Measurements from ENCODE around the gene RNF103. TPM values are rescaled to one million over a fixed set of nuclear protein-coding genes. Genes with fewer than 3 reads are reported as not detected.

Gene RNF103
- total RNA-seq, 1 donor: 28.2 TPM

DNA sequence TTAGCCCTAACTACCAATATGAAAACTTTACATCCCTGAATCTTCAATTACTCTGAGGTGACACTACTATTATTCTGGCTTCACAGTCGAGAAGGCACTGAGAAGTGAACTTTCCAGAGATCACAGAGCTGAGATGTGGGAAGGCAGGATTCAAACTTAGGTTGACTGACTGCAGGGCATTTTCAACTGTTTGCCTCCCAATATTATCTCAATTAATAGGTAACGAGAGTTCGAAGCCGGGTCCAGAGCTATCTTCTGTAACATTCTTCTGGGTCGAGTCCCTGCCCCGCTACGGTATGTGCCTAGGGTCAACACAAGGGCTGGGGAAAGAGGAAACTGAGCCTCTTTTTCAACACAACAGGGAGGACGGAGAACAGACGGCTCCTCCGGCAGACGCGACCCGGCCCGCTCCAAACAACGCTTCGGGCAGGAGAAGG lies 61.2 kb downstream of the RNF103 start:
- Histone ChIP-seq H3K27ac (ENCODE audit: low read depth, low read length) (peak overlapping the region; percentile 99), H3K36me3 (ENCODE audit: insufficient read depth, low read length) (no peaks in the 10 kb centered on the region), H3K27me3 (ENCODE audit: insufficient read depth, low read length) (no peaks in the 10 kb centered on the region), H3K4me2 (ENCODE audit: insufficient read depth, low read length) (peak overlapping the region; percentile 97), H2AFZ (ENCODE audit: low read length) (peak overlapping the region; percentile 99), H3K4me1 (ENCODE audit: insufficient read depth, low read length) (peaks cover 24% of the 10 kb centered on the region), H3K4me3 (ENCODE audit: insufficient read depth, low read length) (peak overlapping the region; percentile 98), H3K9me3 (ENCODE audit: low read depth, low read length) (no peaks in the 10 kb centered on the region), H4K20me1 (ENCODE audit: insufficient read depth, low read length) (peaks cover 12% of the 10 kb centered on the region), H3K79me2 (ENCODE audit: insufficient read depth, low read length) (peaks cover 51% of the 10 kb centered on the region)
- peak; percentile 80 for DNase-seq (ENCODE audit: insufficient read length, low spot score, missing footprints)
- TF ChIP-seq, protein P1, sequence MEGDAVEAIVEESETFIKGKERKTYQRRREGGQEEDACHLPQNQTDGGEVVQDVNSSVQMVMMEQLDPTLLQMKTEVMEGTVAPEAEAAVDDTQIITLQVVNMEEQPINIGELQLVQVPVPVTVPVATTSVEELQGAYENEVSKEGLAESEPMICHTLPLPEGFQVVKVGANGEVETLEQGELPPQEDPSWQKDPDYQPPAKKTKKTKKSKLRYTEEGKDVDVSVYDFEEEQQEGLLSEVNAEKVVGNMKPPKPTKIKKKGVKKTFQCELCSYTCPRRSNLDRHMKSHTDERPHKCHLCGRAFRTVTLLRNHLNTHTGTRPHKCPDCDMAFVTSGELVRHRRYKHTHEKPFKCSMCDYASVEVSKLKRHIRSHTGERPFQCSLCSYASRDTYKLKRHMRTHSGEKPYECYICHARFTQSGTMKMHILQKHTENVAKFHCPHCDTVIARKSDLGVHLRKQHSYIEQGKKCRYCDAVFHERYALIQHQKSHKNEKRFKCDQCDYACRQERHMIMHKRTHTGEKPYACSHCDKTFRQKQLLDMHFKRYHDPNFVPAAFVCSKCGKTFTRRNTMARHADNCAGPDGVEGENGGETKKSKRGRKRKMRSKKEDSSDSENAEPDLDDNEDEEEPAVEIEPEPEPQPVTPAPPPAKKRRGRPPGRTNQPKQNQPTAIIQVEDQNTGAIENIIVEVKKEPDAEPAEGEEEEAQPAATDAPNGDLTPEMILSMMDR (IDR thresholded peaks at IDR 0.05; ENCODE audit: extremely low read depth, low read depth, low read length): no peak

DNA sequence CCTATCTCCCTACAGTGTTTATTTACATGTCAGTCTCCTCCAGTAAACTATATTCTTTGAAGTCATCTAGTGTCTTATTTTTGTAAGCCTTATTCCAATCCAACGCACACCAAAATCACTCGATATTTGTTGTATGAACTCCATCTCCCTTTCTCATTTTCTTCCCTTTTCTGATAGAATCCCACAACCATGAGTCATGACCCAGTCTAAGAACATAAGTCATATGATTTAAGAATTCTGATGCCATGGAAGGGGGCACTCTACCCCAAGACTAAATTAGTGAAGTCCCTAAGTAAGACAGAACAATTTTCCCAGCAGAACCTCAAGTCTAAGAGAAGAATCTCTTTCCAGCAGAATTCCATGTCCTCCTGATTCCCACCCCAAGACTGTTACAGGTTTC lies 65.8 kb downstream of the RNF103 start:
- Histone ChIP-seq H3K4me2 (ENCODE audit: insufficient read depth, low read length) (peak overlapping the region; percentile 27), H3K27me3 (ENCODE audit: insufficient read depth, low read length) (no peaks in the 10 kb centered on the region)
- DNase-seq (ENCODE audit: insufficient read length, low spot score, missing footprints): peak; percentile 54

DNA sequence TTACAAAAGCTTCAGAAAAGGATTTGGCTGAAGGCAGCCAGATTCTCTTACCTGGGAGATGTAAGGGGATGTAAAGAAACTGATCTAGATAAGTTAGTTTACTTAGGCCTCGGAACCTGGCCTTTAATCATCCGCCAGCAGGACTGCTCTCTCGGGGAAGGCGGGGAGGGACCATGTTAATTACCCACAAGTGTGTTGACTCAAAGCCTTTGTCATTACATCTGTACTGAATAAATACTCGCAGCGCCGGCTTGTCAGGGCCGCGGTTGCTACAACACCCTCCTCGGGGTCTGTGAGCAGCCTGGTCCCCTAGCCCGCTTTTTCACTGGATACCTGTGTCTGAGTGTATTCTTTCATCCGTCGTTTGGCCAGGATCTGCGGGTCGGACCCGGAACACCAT lies 67.2 kb downstream of the RNF103 start:
- Histone ChIP-seq H3K27ac (ENCODE audit: low read depth, low read length) (no peak overlapping the region), H3K27me3 (ENCODE audit: insufficient read depth, low read length) (no peaks in the 10 kb centered on the region), H4K20me1 (ENCODE audit: insufficient read depth, low read length) (peaks cover 20% of the 10 kb centered on the region), H3K4me1 (ENCODE audit: insufficient read depth, low read length) (peaks cover 12% of the 10 kb centered on the region), H3K79me2 (ENCODE audit: insufficient read depth, low read length) (peaks cover 89% of the 10 kb centered on the region), H3K9me3 (ENCODE audit: low read depth, low read length) (no peaks in the 10 kb centered on the region), H3K4me3 (ENCODE audit: insufficient read depth, low read length) (no peak overlapping the region), H3K36me3 (ENCODE audit: insufficient read depth, low read length) (no peaks in the 10 kb centered on the region), H3K4me2 (ENCODE audit: insufficient read depth, low read length) (no peak overlapping the region), H2AFZ (ENCODE audit: low read length) (no peak overlapping the region)
- TF ChIP-seq, protein P1 (IDR thresholded peaks at IDR 0.05; ENCODE audit: extremely low read depth, low read depth, low read length): no peak
- DNase-seq (ENCODE audit: insufficient read length, low spot score, missing footprints): no peak

More for the DNA sequence above, 65.8 kb downstream of the RNF103 start:
- H2AFZ ChIP-seq (ENCODE audit: low read length): no peak overlapping the region
- no peak overlapping the region for H3K27ac ChIP-seq (ENCODE audit: low read depth, low read length)
- no peak overlapping the region for H3K4me3 ChIP-seq (ENCODE audit: insufficient read depth, low read length)
- peaks cover 89% of the 10 kb centered on the region for H3K79me2 ChIP-seq (ENCODE audit: insufficient read depth, low read length)
- peaks cover 16% of the 10 kb centered on the region for H4K20me1 ChIP-seq (ENCODE audit: insufficient read depth, low read length)
- TF ChIP-seq, protein P1 (IDR thresholded peaks at IDR 0.05; ENCODE audit: extremely low read depth, low read depth, low read length): no peak
- H3K36me3 ChIP-seq (ENCODE audit: insufficient read depth, low read length): no peaks in the 10 kb centered on the region
- H3K9me3 ChIP-seq (ENCODE audit: low read depth, low read length): no peaks in the 10 kb centered on the region
- peaks cover 20% of the 10 kb centered on the region for H3K4me1 ChIP-seq (ENCODE audit: insufficient read depth, low read length)

Other genes starting within 250 kb of the RNF103 start
- 28.9 and 36.9 TPM in 2 replicates for gene KDM3A, start 182.5 kb downstream of the RNF103 start, total RNA-seq
- 76.0 and 84.3 TPM in 2 replicates for gene CHMP3, start 60.4 kb downstream of the RNF103 start, total RNA-seq
- 16.3 and 17.4 TPM in 2 replicates for gene RMND5A, start 96.4 kb upstream of the RNF103 start, total RNA-seq
- not detected in 2 replicates for gene CD8A, start 167.0 kb upstream of the RNF103 start, total RNA-seq
- not detected in 2 replicates for gene CD8B, start 238.0 kb upstream of the RNF103 start, total RNA-seq

Measured in osteoblast (primary cell).